ENCODE results near the gene TOX2.

- TF ChIP-seq POLR2A (IDR thresholded peaks at IDR 0.05) (no peak), CTCF (IDR thresholded peaks at IDR 0.05 in 8 of 11, conservative IDR thresholded peaks at IDR 0.05 in 3 of 11) (no peak)
Measured at GRCh38 chr20:43954704-43955061, 40.0 kb downstream of the TOX2 start.
